Measurements from ENCODE around the gene IRF1. TPM values are rescaled to one million over a fixed set of nuclear protein-coding genes. Genes with fewer than 3 reads are reported as not detected.

The IRF1 gene
- total RNA-seq, 1 donor, result 22.1 TPM

DNA sequence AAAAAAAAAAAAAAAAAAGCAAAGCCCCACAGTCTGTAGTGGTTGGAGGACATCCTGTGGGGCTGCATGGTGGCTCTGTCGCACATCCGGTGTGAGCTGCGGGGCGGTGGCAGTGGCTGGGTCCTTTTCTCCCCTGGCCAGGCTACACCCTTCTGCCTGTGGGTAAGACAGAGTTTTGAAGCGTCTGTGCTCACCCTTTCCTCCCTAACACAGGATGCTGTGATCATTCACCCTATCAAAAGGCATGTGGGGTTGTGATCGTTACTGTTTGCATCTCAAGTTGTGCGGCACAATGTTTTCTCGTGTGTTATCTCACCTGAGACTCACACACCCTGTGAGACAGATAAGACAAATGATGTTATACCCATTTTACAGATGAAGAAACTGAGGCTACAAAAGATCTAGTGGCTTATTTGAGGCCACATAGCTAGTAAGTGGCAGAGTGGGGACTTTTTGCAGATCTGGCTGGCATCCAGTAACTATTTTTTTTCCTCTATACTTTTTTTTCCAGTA is 17.5 kb downstream of the IRF1 start:
- DNase-seq (ENCODE audit: insufficient read length, low spot score, missing footprints), result no peak
- no peaks in the 10 kb centered on the region for H4K20me1 ChIP-seq (ENCODE audit: insufficient read depth, low read length)
- H3K4me2 ChIP-seq (ENCODE audit: insufficient read depth, low read length), result no peak overlapping the region
- H3K4me1 ChIP-seq (ENCODE audit: insufficient read depth, low read length), result peaks cover 47% of the 10 kb centered on the region
- no peaks in the 10 kb centered on the region for H3K27me3 ChIP-seq (ENCODE audit: insufficient read depth, low read length)
- no peaks in the 10 kb centered on the region for H3K9me3 ChIP-seq (ENCODE audit: low read depth, low read length)
- no peak overlapping the region for H3K4me3 ChIP-seq (ENCODE audit: insufficient read depth, low read length)
- no peak overlapping the region for H3K27ac ChIP-seq (ENCODE audit: low read depth, low read length)
- H3K36me3 ChIP-seq (ENCODE audit: insufficient read depth, low read length), result no peaks in the 10 kb centered on the region
- H2AFZ ChIP-seq (ENCODE audit: low read length), result no peak overlapping the region
- TF ChIP-seq, protein P1, sequence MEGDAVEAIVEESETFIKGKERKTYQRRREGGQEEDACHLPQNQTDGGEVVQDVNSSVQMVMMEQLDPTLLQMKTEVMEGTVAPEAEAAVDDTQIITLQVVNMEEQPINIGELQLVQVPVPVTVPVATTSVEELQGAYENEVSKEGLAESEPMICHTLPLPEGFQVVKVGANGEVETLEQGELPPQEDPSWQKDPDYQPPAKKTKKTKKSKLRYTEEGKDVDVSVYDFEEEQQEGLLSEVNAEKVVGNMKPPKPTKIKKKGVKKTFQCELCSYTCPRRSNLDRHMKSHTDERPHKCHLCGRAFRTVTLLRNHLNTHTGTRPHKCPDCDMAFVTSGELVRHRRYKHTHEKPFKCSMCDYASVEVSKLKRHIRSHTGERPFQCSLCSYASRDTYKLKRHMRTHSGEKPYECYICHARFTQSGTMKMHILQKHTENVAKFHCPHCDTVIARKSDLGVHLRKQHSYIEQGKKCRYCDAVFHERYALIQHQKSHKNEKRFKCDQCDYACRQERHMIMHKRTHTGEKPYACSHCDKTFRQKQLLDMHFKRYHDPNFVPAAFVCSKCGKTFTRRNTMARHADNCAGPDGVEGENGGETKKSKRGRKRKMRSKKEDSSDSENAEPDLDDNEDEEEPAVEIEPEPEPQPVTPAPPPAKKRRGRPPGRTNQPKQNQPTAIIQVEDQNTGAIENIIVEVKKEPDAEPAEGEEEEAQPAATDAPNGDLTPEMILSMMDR (IDR thresholded peaks at IDR 0.05; ENCODE audit: extremely low read depth, low read depth, low read length), result no peak
- no peaks in the 10 kb centered on the region for H3K79me2 ChIP-seq (ENCODE audit: insufficient read depth, low read length)

DNA sequence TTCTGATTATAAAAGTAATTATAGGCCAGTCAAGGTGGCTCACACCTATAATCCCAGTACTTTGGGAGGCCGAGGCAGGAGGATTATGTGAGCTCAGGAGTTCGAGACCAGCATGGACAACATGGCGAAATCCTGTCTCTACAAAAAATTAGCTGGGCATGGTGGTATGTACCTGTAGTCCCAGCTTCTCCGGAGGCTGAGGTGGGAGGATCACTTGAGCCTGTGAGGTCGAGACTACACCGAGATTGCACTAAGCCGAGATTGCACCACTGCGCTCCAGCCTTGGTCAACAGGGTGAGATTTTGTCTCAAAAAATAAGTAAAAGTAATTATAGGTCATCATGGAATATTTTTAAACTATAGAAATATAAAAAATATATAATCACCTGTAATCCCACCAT is 18.1 kb downstream of the IRF1 start:
- H3K27me3 ChIP-seq (ENCODE audit: insufficient read depth, low read length), result no peaks in the 10 kb centered on the region
- no peak overlapping the region for H2AFZ ChIP-seq (ENCODE audit: low read length)
- no peak overlapping the region for H3K4me2 ChIP-seq (ENCODE audit: insufficient read depth, low read length)
- H3K79me2 ChIP-seq (ENCODE audit: insufficient read depth, low read length), result no peaks in the 10 kb centered on the region
- DNase-seq (ENCODE audit: insufficient read length, low spot score, missing footprints), result no peak
- no peaks in the 10 kb centered on the region for H3K9me3 ChIP-seq (ENCODE audit: low read depth, low read length)
- H3K4me1 ChIP-seq (ENCODE audit: insufficient read depth, low read length), result peaks cover 52% of the 10 kb centered on the region
- TF ChIP-seq, protein P1 (IDR thresholded peaks at IDR 0.05; ENCODE audit: extremely low read depth, low read depth, low read length), result no peak
- no peaks in the 10 kb centered on the region for H4K20me1 ChIP-seq (ENCODE audit: insufficient read depth, low read length)
- no peaks in the 10 kb centered on the region for H3K36me3 ChIP-seq (ENCODE audit: insufficient read depth, low read length)
- no peak overlapping the region for H3K4me3 ChIP-seq (ENCODE audit: insufficient read depth, low read length)
- peak overlapping the region; percentile 48 for H3K27ac ChIP-seq (ENCODE audit: low read depth, low read length)

DNA sequence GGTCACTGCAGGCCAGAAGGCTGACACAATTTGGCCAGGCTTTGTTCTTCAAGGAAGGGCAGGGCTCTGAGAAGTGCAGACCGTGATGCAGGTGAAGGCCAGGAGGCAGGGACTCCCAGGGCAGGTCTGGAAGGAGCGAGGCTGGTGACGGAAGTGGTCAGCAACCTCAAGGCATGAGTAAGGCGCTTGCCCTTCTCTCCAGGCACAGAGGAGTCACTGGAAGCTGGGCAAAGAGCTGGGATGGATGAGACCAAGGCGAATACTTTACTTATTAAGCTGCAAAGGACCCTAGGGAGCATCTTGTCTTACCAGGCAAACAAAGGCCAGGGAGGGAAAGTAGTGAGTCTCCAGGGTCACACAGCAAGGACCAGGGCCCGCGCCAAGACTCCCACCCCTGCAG is 18.6 kb downstream of the IRF1 start:
- peaks cover 56% of the 10 kb centered on the region for H3K4me1 ChIP-seq (ENCODE audit: insufficient read depth, low read length)
- TF ChIP-seq, protein P1 (IDR thresholded peaks at IDR 0.05; ENCODE audit: extremely low read depth, low read depth, low read length), result no peak
- H4K20me1 ChIP-seq (ENCODE audit: insufficient read depth, low read length), result no peaks in the 10 kb centered on the region
- H3K27ac ChIP-seq (ENCODE audit: low read depth, low read length), result peak overlapping the region; percentile 48
- peak overlapping the region; percentile 5 for H3K4me2 ChIP-seq (ENCODE audit: insufficient read depth, low read length)
- H3K27me3 ChIP-seq (ENCODE audit: insufficient read depth, low read length), result no peaks in the 10 kb centered on the region
- no peak overlapping the region for H3K4me3 ChIP-seq (ENCODE audit: insufficient read depth, low read length)
- DNase-seq (ENCODE audit: insufficient read length, low spot score, missing footprints), result peak; percentile 90
- no peaks in the 10 kb centered on the region for H3K9me3 ChIP-seq (ENCODE audit: low read depth, low read length)
- H3K79me2 ChIP-seq (ENCODE audit: insufficient read depth, low read length), result no peaks in the 10 kb centered on the region
- H2AFZ ChIP-seq (ENCODE audit: low read length), result no peak overlapping the region
- H3K36me3 ChIP-seq (ENCODE audit: insufficient read depth, low read length), result no peaks in the 10 kb centered on the region

DNA sequence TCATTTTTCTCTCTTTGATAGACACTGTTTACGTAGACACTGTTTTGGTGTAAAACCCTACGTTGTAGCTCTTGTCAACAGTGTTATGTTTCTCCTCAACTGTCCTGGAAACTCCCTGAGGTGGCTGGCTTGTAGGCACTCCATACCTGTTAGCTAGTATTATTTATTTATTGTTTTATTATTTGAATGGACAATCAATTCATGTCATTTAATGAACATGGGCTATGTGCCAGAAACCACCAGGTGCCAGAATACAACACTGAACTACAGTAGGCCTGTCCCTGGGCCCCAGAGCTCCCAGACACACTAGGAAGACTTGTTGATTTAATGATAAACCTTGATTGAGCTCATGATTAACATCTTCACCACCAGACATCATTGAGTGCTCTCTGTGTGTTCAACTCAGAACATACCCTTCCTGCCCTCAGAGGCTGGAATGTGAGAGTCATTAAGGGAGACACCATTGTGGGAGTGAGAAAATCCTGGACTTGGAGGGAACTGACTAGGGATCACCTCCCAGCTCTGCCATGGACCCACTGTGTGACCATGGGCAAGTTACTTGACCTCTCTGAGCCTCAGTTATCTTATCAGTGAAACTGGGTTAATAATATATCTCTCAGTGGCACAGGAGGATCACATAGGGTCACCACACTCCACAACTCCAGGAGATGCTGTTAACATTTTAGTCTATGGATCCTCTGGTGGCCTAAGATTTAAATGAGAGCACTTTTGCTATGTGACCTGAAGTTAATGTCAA is 19.2 kb downstream of the IRF1 start:
- no peak overlapping the region for H3K4me3 ChIP-seq (ENCODE audit: insufficient read depth, low read length)
- no peak for DNase-seq (ENCODE audit: insufficient read length, low spot score, missing footprints)
- H3K27ac ChIP-seq (ENCODE audit: low read depth, low read length), result peak overlapping the region; percentile 48
- no peaks in the 10 kb centered on the region for H3K79me2 ChIP-seq (ENCODE audit: insufficient read depth, low read length)
- no peaks in the 10 kb centered on the region for H3K36me3 ChIP-seq (ENCODE audit: insufficient read depth, low read length)
- no peak overlapping the region for H2AFZ ChIP-seq (ENCODE audit: low read length)
- H3K27me3 ChIP-seq (ENCODE audit: insufficient read depth, low read length), result no peaks in the 10 kb centered on the region
- H3K4me2 ChIP-seq (ENCODE audit: insufficient read depth, low read length), result peak overlapping the region; percentile 5
- TF ChIP-seq, protein P1 (IDR thresholded peaks at IDR 0.05; ENCODE audit: extremely low read depth, low read depth, low read length), result no peak
- no peaks in the 10 kb centered on the region for H4K20me1 ChIP-seq (ENCODE audit: insufficient read depth, low read length)
- H3K4me1 ChIP-seq (ENCODE audit: insufficient read depth, low read length), result peaks cover 62% of the 10 kb centered on the region
- H3K9me3 ChIP-seq (ENCODE audit: low read depth, low read length), result no peaks in the 10 kb centered on the region
